Epithelial cell of esophagus (primary cell): ENCODE measurements around the gene METTL3.

ENCODE experiments used
- DNase-seq: peaks from one replicate; pipeline ENCODE4 v3.0.0; 2010; ENCODE audit warnings: low read depth
- H3K4me3 ChIP-seq: 2 replicates; pipeline ENCODE4 v1.5.1; 2011; ENCODE audit warnings: mild to moderate bottlenecking, low read length, control low read depth
- TF ChIP-seq, protein P1 (sequence below): IDR thresholded peaks from 2 replicates; pipeline ENCODE4 v1.5.1; 2011; ENCODE audit warnings: low read depth, mild to moderate bottlenecking, low read length, control low read depth, inconsistent platforms; ENCODE audit not compliant: insufficient read depth; ENCODE audit errors: missing control alignments

Gene METTL3

DNA sequence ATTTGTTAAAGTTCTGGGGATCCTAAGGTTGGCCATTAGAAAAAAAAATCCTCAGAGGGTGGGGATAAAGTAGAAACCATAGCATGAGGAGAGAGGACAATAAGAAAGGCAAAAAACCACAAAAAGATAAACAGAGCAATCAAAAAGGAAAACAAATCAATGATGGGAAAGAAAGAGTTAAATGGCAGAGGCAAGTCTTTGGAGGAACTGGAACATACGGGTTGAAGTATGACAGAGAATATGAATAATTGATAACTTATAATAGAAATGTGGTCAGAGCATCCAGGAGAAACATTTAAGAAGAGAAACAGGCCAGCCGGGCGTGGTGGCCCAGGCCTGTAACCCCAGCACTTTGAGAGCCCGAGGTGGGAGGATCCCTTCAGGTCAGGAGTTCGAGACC is 32.8 kb upstream of the METTL3 start:
- H3K4me3 ChIP-seq: no peak overlapping the region
- TF ChIP-seq, protein P1, sequence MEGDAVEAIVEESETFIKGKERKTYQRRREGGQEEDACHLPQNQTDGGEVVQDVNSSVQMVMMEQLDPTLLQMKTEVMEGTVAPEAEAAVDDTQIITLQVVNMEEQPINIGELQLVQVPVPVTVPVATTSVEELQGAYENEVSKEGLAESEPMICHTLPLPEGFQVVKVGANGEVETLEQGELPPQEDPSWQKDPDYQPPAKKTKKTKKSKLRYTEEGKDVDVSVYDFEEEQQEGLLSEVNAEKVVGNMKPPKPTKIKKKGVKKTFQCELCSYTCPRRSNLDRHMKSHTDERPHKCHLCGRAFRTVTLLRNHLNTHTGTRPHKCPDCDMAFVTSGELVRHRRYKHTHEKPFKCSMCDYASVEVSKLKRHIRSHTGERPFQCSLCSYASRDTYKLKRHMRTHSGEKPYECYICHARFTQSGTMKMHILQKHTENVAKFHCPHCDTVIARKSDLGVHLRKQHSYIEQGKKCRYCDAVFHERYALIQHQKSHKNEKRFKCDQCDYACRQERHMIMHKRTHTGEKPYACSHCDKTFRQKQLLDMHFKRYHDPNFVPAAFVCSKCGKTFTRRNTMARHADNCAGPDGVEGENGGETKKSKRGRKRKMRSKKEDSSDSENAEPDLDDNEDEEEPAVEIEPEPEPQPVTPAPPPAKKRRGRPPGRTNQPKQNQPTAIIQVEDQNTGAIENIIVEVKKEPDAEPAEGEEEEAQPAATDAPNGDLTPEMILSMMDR: no peak
- no peak for DNase-seq

DNA sequence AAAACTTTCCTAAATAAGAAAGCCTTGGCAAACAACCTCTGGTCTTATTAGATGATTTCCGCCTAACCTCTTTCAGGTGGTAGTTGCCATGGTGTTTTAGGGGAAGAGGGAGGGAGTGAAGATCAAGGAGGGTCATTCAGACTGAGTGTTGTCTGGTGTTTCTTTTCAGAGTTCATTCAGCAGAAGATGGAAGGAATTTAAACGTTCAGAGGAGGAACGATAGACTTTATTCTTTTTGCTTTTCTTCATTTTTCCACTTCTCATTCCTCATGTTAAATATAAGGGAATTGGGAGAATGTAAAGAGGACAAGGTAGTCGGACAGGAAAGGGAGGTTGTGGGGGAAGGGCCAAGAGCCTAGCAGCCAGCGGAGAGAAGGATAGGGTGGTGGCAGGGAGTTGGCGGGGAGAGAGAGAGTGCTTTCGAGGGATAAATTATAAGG is 32.4 kb upstream of the METTL3 start:
- TF ChIP-seq, protein P1: no peak
- peak; percentile 25 for DNase-seq
- H3K4me3 ChIP-seq: no peak overlapping the region

DNA sequence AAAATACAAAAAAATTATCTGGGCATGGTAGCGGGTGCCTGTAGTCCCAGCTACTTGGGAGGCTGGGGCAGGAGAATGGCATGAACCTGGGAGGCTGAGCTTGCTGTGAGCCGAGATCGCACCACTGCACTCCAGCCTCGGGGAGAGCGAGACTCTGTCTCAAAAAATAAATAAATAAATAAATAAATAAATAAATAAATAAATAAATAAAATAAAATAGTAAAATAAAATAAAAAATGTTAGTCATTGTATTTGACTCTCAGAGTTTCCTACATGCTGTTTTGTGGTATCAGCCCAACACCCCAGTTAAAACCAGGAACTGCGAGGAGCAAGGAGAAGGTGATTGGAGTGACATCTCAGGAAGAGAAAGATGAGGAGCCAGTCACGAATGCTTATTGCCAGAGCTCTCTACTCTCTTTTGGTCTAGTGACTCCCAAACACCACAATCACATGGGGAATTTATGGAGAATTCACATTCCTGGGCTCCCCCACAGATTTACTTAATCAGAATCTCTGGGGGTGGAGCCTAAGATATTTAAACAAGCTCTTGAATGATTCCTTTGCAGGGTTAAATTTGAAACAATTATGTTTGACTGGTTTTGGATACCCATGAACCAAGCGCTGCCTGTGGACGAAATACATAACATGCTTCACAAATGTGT is 30.4 kb upstream of the METTL3 start:
- TF ChIP-seq, protein P1: no peak

DNA sequence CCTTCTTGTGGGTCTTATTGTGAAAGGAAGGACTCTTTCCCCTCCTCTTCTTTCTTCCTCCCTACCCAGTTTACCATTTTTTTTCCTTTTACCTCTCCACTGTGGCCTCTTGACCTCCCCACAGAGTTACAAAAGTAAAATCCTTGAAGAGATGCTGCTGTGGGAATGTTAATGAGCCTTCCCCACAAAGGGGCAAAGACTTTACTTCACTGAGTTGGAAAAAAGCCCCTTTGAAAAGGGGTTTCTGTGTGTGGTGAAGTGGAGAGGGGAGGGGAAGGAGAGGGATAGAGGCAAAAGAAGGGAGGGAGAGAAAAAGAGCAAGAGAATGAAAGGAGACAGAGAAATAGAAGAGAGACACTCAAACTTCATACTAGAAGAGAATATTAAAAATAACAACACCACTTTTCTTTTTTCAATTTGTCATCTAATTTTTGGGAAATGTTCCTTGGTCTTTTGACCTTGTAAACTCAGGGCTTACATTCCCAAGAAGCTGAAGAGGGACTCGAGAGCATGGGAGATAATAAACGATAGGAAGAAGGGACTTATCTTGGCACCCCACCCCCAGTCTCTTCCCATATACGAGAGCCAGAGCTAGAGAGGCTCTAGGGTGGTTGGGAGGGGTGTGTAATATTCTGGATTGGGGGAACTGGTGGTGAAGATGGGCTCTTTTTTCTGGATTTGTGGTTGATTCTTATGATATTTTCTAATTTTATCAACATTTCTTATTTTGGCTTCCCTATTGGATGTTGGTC is 28.2 kb upstream of the METTL3 start:
- TF ChIP-seq, protein P1: no peak
- H3K4me3 ChIP-seq: no peak overlapping the region
- no peak for DNase-seq

More for the DNA sequence above, 30.4 kb upstream of the METTL3 start:
- no peak overlapping the region for H3K4me3 ChIP-seq
- DNase-seq: no peak

DNA sequence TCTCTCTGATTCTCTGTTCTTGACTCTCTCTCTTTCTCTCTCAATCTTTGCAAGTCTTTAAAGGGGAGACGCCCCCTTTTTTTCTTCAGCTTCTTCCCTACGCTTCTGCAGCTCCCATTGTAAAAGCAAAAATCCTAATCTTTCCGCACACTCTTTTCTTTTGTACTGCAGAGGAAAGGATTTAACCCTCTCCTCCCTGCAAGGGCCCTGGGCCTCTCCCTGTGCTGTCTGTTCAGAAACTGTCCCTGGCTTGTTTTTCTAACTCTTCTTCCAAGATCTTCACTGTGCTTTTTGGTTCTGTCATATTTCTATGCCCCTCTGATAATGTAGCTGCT is 25.9 kb upstream of the METTL3 start:
- TF ChIP-seq, protein P1: no peak
- no peak for DNase-seq
- no peak overlapping the region for H3K4me3 ChIP-seq

DNA sequence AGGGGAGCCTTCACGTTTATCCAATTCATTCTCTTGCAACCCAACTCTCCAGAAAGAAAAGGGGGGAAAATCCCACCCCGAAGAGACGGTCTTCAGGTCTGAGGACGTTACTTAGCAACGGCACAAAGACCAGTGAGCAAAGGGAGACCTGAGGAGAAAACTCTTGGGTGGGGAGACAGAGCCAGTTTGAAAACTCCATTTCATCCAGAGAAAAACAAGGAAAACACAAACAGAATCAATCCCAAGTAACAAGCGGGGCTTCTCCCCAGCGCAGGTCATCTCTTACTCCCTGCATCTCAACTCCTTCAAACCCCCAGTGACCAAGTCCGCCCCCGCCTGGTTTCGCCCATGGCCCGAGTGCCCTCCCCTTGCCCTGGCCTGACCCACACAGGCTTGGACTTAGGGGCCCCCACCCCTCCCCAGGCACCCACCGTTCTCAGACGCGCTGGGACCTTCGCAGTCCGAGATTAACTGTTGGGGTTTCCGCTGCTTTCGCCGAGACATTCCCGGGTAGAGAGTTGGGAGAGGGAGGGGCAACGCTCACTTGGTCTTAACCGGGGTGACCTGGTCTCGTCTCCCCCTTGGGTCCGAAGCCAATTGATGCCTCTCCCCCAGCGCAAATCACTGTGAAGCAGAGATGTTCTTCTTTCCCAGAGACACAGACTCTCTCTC is 25.4 kb upstream of the METTL3 start:
- no peak for DNase-seq
- H3K4me3 ChIP-seq: peak overlapping the region; percentile 5
- TF ChIP-seq, protein P1: no peak
